Osteoblast (primary cell): ENCODE results near the gene SLC12A3. TPM values are rescaled to one million over a fixed set of nuclear protein-coding genes. Genes with fewer than 3 reads are reported as not detected.
A peak's percentile ranks its signal among the peaks of the same experiment; 100 is the strongest.

Experiments
- DNase-seq: peaks from one replicate; pipeline ENCODE4 v3.0.0; 2011; ENCODE audit warnings: low spot score, mixed read lengths; ENCODE audit not compliant: insufficient read length; ENCODE audit errors: missing footprints
- H2AFZ ChIP-seq: 2 replicates; pipeline ENCODE4 v1.6.0; 2011; ENCODE audit warnings: mild to moderate bottlenecking, low read length
- H3K27ac ChIP-seq: 2 replicates; pipeline ENCODE4 v1.5.1; 2011; ENCODE audit warnings: mild to moderate bottlenecking, low read depth, low read length, moderate library complexity
- H3K27me3 ChIP-seq: 2 replicates; pipeline ENCODE4 v1.6.0; 2012; ENCODE audit warnings: mild to moderate bottlenecking, control low read depth, inconsistent platforms, low read length, moderate library complexity; ENCODE audit not compliant: insufficient read depth
- H3K36me3 ChIP-seq: 2 replicates; pipeline ENCODE4 v1.5.1; 2011; ENCODE audit warnings: mild to moderate bottlenecking, low read length, control low read depth, moderate library complexity; ENCODE audit not compliant: insufficient read depth
- H3K4me1 ChIP-seq: 2 replicates; pipeline ENCODE4 v1.5.1; 2011; ENCODE audit warnings: mild to moderate bottlenecking, low read length, control low read depth, moderate library complexity; ENCODE audit not compliant: insufficient read depth
- H3K4me2 ChIP-seq: 2 replicates; pipeline ENCODE4 v1.6.0; 2011; ENCODE audit warnings: mild to moderate bottlenecking, low read length; ENCODE audit not compliant: insufficient read depth
- H3K4me3 ChIP-seq: fragments of 200-600 bp; sonication (generic); 3 replicates; pipeline ENCODE4 v1.5.1; 2012; ENCODE audit warnings: mild to moderate bottlenecking, low read length, inconsistent platforms; ENCODE audit not compliant: insufficient read depth
- H3K79me2 ChIP-seq: 2 replicates; pipeline ENCODE4 v1.6.0; 2012; ENCODE audit warnings: mild to moderate bottlenecking, low read length, control low read depth, inconsistent platforms; ENCODE audit not compliant: insufficient read depth
- H3K9me3 ChIP-seq: 2 replicates; pipeline ENCODE4 v1.5.1; 2011; ENCODE audit warnings: low read depth, low read length, control low read depth
- H4K20me1 ChIP-seq: 2 replicates; pipeline ENCODE4 v1.6.0; 2012; ENCODE audit warnings: mild to moderate bottlenecking, low read length, control low read depth; ENCODE audit not compliant: insufficient read depth
- total RNA-seq: library from RNA; depleted of rRNA; stranded (reverse); fragments of >200 nt; gene quantifications from 2 replicates; pipeline ENCODE4 v1.2.3, GENCODE V29; 2012
- TF ChIP-seq, protein P1 (sequence below): IDR thresholded peaks from 2 replicates; pipeline ENCODE4 v1.5.1; 2011; ENCODE audit warnings: mild to moderate bottlenecking, low read depth, low read length, moderate library complexity; ENCODE audit errors: extremely low read depth

The SLC12A3 gene
- total RNA-seq, 1 donor: not detected

GRCh38 chr16:56870276-56870888 is 5.4 kb downstream of the SLC12A3 start:
- Histone ChIP-seq H3K4me1 (no peaks in the 10 kb centered on the region), H3K27ac (no peak overlapping the region), H3K79me2 (no peaks in the 10 kb centered on the region), H3K4me3 (no peak overlapping the region), H3K4me2 (no peak overlapping the region), H3K27me3 (no peaks in the 10 kb centered on the region), H4K20me1 (no peaks in the 10 kb centered on the region), H3K36me3 (no peaks in the 10 kb centered on the region), H3K9me3 (no peaks in the 10 kb centered on the region), H2AFZ (no peak overlapping the region)
- TF ChIP-seq, protein P1, sequence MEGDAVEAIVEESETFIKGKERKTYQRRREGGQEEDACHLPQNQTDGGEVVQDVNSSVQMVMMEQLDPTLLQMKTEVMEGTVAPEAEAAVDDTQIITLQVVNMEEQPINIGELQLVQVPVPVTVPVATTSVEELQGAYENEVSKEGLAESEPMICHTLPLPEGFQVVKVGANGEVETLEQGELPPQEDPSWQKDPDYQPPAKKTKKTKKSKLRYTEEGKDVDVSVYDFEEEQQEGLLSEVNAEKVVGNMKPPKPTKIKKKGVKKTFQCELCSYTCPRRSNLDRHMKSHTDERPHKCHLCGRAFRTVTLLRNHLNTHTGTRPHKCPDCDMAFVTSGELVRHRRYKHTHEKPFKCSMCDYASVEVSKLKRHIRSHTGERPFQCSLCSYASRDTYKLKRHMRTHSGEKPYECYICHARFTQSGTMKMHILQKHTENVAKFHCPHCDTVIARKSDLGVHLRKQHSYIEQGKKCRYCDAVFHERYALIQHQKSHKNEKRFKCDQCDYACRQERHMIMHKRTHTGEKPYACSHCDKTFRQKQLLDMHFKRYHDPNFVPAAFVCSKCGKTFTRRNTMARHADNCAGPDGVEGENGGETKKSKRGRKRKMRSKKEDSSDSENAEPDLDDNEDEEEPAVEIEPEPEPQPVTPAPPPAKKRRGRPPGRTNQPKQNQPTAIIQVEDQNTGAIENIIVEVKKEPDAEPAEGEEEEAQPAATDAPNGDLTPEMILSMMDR: no peak
- no peak for DNase-seq

DNA sequence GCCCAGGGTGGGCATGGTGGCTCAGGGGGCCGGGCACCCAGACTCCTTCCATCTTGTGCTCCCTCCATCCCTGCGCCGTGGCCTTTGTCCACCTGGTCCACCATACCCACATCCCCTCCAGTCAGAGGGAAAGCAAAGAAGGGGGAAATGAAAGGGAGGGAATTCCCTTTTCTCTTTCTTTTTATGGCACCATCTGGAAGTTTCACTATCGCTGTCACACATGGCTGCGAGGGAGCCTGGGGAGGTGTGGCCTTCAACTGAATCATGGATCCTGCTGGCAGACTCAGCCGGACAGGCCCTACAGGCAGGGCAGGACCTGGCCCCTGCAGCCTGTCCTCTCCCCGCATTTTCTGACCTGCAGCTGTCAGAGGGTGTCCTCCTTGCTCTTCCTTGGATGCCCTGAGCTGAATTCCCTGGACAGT is 6.2 kb downstream of the SLC12A3 start:
- TF ChIP-seq, protein P1: no peak
- Histone ChIP-seq H3K9me3 (no peaks in the 10 kb centered on the region), H3K27ac (no peak overlapping the region), H3K4me1 (no peaks in the 10 kb centered on the region), H3K27me3 (no peaks in the 10 kb centered on the region), H3K4me3 (no peak overlapping the region), H3K36me3 (no peaks in the 10 kb centered on the region), H3K79me2 (no peaks in the 10 kb centered on the region), H2AFZ (peak overlapping the region; percentile 31), H3K4me2 (no peak overlapping the region), H4K20me1 (no peaks in the 10 kb centered on the region)
- peak; percentile 96 for DNase-seq

DNA sequence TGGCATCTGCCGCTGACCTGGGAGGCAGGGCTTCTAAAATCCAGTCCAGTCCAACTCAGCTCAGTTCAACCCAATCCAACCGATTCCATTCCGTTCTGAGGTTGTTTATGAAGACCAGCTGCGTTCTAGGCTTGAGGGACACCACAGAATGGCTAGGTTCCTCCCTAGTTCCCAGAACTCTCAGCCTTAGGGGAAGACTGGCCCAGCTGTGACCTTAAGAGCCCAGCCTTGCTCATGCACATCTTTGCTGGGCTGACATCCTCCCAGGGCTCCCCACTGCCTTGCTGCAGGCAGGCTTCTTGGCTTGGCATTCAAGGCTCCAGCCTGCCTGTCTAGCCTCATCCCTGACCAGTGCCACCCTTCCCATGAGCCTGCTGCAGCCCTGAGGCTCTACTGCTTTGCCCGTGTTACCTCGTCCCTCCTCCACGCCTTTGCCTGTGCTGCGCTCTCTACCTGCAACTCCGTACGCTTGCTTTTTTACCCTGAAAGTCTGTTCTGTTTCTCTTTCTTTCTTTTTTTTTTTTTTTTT is 7.9 kb downstream of the SLC12A3 start:
- Histone ChIP-seq H3K4me2 (no peak overlapping the region), H3K4me3 (no peak overlapping the region), H4K20me1 (no peaks in the 10 kb centered on the region), H3K27me3 (no peaks in the 10 kb centered on the region), H3K27ac (no peak overlapping the region), H3K36me3 (no peaks in the 10 kb centered on the region), H3K79me2 (no peaks in the 10 kb centered on the region), H2AFZ (no peak overlapping the region), H3K9me3 (no peaks in the 10 kb centered on the region), H3K4me1 (no peaks in the 10 kb centered on the region)
- DNase-seq: peak; percentile 74
- TF ChIP-seq, protein P1: no peak

GRCh38 chr16:56874800-56875199 is 9.8 kb downstream of the SLC12A3 start:
- H2AFZ ChIP-seq: no peak overlapping the region
- DNase-seq: peak; percentile 75
- H3K4me2 ChIP-seq: no peak overlapping the region
- TF ChIP-seq, protein P1: no peak
- no peaks in the 10 kb centered on the region for H3K4me1 ChIP-seq
- no peak overlapping the region for H3K27ac ChIP-seq
- no peaks in the 10 kb centered on the region for H3K36me3 ChIP-seq
- H3K9me3 ChIP-seq: no peaks in the 10 kb centered on the region
- H3K27me3 ChIP-seq: no peaks in the 10 kb centered on the region
- no peaks in the 10 kb centered on the region for H4K20me1 ChIP-seq
- no peaks in the 10 kb centered on the region for H3K79me2 ChIP-seq
- no peak overlapping the region for H3K4me3 ChIP-seq
